SK-N-SH treated with all-trans-retinoic acid at 6 μM for 48 hours (cell line): ENCODE measurements around the gene SRD5A3.

Source experiments
- ATAC-seq: fragments of 200-7000 bp; cut with Tn5 transposase; 3 replicates; pipeline ENCODE4 v1.9.1; 2020; ENCODE audit warnings: mild to moderate bottlenecking, moderate library complexity
- ARNTL ChIP-seq: fragments of 450-650 bp; formaldehyde crosslinking; IDR thresholded peaks from 2 replicates; pipeline ENCODE4 v1.5.0; 2020; ENCODE audit warnings: low read depth, mild to moderate bottlenecking, moderate library complexity, borderline replicate concordance
- BACH2 ChIP-seq: fragments of 250-450 bp; sonication (Bioruptor Pico); IDR thresholded peaks from 2 replicates; pipeline ENCODE4 v1.9.0; 2021; ENCODE audit warnings: mild to moderate bottlenecking, borderline replicate concordance
- CREB5 ChIP-seq: fragments of 250-450 bp; sonication (Bioruptor Pico); IDR thresholded peaks from 2 replicates; pipeline ENCODE4 v1.5.1; 2020; ENCODE audit warnings: low read depth, mild to moderate bottlenecking, moderate library complexity
- CSDC2 ChIP-seq: fragments of 250-450 bp; sonication (Bioruptor Pico); IDR thresholded peaks from 2 replicates; pipeline ENCODE4 v1.5.0; 2020; ENCODE audit warnings: mild to moderate bottlenecking, moderate library complexity
- CSRNP3 ChIP-seq: fragments of 250-450 bp; sonication (Bioruptor Pico); IDR thresholded peaks from 2 replicates; pipeline ENCODE4 v1.5.1; 2021; ENCODE audit warnings: mild to moderate bottlenecking, moderate library complexity
- ESRRG ChIP-seq: fragments of 250-450 bp; sonication (Bioruptor Pico); IDR thresholded peaks from 2 replicates; pipeline ENCODE4 v1.6.1; 2021; ENCODE audit warnings: mild to moderate bottlenecking
- GLIS3 ChIP-seq: fragments of 250-450 bp; sonication (Bioruptor Pico); IDR thresholded peaks from 2 replicates; pipeline ENCODE4 v1.5.0; 2020; ENCODE audit warnings: mild to moderate bottlenecking, moderate library complexity
- ISL1 ChIP-seq: fragments of 250-450 bp; sonication (Bioruptor Pico); IDR thresholded peaks from 2 replicates; pipeline ENCODE4 v2.1.2; 2022; ENCODE audit warnings: mild to moderate bottlenecking, moderate library complexity
- OSR1 ChIP-seq: fragments of 250-450 bp; sonication (Bioruptor Pico); IDR thresholded peaks from 2 replicates; pipeline ENCODE4 v1.8.0; 2022; ENCODE audit warnings: moderate library complexity, mild to moderate bottlenecking, inconsistent platforms
- PATZ1 ChIP-seq: fragments of 250-450 bp; sonication (Bioruptor Pico); IDR thresholded peaks from 2 replicates; pipeline ENCODE4 v1.8.0; 2020; ENCODE audit warnings: mild to moderate bottlenecking, moderate library complexity, borderline replicate concordance
- POU6F1 ChIP-seq: fragments of 250-450 bp; sonication (Bioruptor Pico); IDR thresholded peaks from 2 replicates; pipeline ENCODE4 v1.8.0; 2021; ENCODE audit warnings: low read depth, mild to moderate bottlenecking, moderate library complexity, borderline replicate concordance
- PPARA ChIP-seq: fragments of 250-450 bp; sonication (Bioruptor Pico); IDR thresholded peaks from 2 replicates; pipeline ENCODE4 v1.5.0; 2020; ENCODE audit warnings: mild to moderate bottlenecking, borderline replicate concordance
- RARB ChIP-seq: fragments of 250-450 bp; sonication (Bioruptor Pico); IDR thresholded peaks from 2 replicates; pipeline ENCODE4 v1.8.0; 2021; ENCODE audit warnings: mild to moderate bottlenecking, moderate library complexity
- SNAI2 ChIP-seq: fragments of 250-450 bp; sonication (Bioruptor Pico); IDR thresholded peaks from 2 replicates; pipeline ENCODE4 v1.5.0; 2020; ENCODE audit warnings: mild to moderate bottlenecking, moderate library complexity
- TCF4 ChIP-seq: fragments of 250-450 bp; sonication (Bioruptor Pico); IDR thresholded peaks from 2 replicates; pipeline ENCODE4 v1.8.0; 2021; ENCODE audit warnings: mild to moderate bottlenecking, moderate library complexity, borderline replicate concordance
- TOX ChIP-seq: fragments of 250-450 bp; sonication (Bioruptor Pico); IDR thresholded peaks from 2 replicates; pipeline ENCODE4 v1.8.0; 2021; ENCODE audit warnings: mild to moderate bottlenecking, moderate library complexity, borderline replicate concordance
- ZC3H10 ChIP-seq: fragments of 250-450 bp; sonication (Bioruptor Pico); IDR thresholded peaks from 2 replicates; pipeline ENCODE4 v1.5.1; 2021; ENCODE audit warnings: mild to moderate bottlenecking, moderate library complexity
- ZFP3 ChIP-seq: fragments of 250-450 bp; sonication (Bioruptor Pico); IDR thresholded peaks from 2 replicates; pipeline ENCODE4 v1.5.0; 2020; ENCODE audit warnings: mild to moderate bottlenecking, moderate library complexity
- ZFP30 ChIP-seq: fragments of 450-650 bp; formaldehyde crosslinking; IDR thresholded peaks from 2 replicates; pipeline ENCODE4 v1.5.0; 2022; ENCODE audit warnings: mild to moderate bottlenecking, moderate library complexity
- ZNF565 ChIP-seq: fragments of 450-650 bp; formaldehyde crosslinking; conservative IDR thresholded peaks from 2 replicates; pipeline ENCODE4 v1.5.0; 2020; ENCODE audit warnings: low read depth, mild to moderate bottlenecking, moderate library complexity
- ZNF70 ChIP-seq: fragments of 450-650 bp; formaldehyde crosslinking; IDR thresholded peaks from 2 replicates; pipeline ENCODE4 v1.5.0; 2020; ENCODE audit warnings: mild to moderate bottlenecking, moderate library complexity
- ZNF8 ChIP-seq: fragments of 450-650 bp; formaldehyde crosslinking; IDR thresholded peaks from 2 replicates; pipeline ENCODE4 v1.5.0; 2020; ENCODE audit warnings: mild to moderate bottlenecking, moderate library complexity
- TF ChIP-seq, protein P1 (sequence below): fragments of 250-450 bp; sonication (Bioruptor Pico); IDR thresholded peaks from 2 replicates; pipeline ENCODE4 v1.5.0; 2020; ENCODE audit warnings: mild to moderate bottlenecking, moderate library complexity

Gene SRD5A3

DNA sequence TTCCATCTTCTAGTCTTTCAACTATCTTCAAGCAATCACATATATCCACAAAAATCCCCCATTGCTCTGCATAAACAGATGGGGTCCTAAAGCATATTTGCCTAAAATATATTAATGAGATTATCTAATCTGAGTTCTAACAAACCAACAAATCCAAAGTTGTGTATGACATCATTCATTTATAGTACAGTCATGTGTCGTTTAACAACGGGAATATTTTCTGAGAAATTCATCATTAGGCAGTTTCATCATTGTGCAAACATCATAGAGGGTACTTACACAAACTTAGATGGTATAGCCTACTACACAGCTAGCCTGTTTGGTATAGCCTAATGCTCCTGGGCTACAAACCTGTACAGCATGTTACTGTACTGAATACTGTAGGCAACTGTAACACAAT, 38.0 kb upstream of the SRD5A3 start:
- ATAC-seq: no peak

DNA sequence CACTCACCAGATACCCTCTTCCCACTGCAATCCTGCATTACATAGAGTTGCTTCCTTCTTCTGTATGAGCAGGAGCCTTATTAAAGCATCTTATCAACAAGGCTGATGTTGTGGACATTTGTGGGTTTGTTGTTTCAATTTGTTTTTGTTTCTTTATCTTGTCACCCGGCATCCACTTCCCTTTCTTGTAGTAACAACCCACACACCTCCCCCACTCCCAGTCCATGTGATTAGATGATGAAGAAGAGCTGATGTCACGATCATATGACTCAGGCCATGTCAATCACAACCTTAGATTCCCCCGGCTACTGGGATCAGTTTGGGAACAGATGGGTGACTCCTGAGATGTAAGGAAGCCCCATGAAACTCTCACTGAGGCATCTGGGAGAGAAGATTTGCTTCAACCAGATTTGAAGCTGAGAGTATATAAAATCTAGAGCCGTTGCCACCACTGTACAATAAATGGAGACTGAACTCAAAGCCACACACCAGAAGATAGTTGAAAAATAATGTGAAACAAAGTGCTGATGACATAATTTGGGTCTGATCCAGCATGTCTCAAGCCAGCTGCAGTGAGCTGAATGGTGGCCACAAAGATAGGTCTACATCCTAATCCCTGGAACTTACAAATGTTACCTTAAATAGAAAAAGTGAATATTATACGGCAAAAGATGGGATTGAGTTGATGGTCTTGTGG, 34.1 kb upstream of the SRD5A3 start:
- ATAC-seq: no peak
- TF ChIP-seq CSDC2 (CRISPR knock-in tag) (no peak), TOX (CRISPR knock-in tag) (no peak), POU6F1 (no peak), BACH2 (no peak), ARNTL (no peak), ESRRG (CRISPR knock-in tag) (no peak), TCF4 (no peak), ISL1 (CRISPR knock-in tag) (no peak), ZNF565 (no peak), GLIS3 (no peak), SNAI2 (CRISPR knock-in tag) (no peak), CREB5 (no peak), ZFP30 (CRISPR knock-in tag) (no peak), PATZ1 (no peak)

More for the DNA sequence above, 38.0 kb upstream of the SRD5A3 start:
- TF ChIP-seq ZC3H10 (CRISPR knock-in tag) (no peak), ZFP30 (CRISPR knock-in tag) (no peak), CSRNP3 (CRISPR knock-in tag) (no peak), ZNF565 (no peak), TOX (CRISPR knock-in tag) (no peak), ZFP3 (no peak), TCF4 (no peak), RARB (no peak), CREB5 (no peak), ZNF8 (CRISPR knock-in tag) (no peak), SNAI2 (CRISPR knock-in tag) (no peak), ZNF70 (no peak), ESRRG (CRISPR knock-in tag) (no peak), CSDC2 (CRISPR knock-in tag) (no peak), PPARA (no peak), POU6F1 (no peak), OSR1 (CRISPR knock-in tag) (no peak)
- TF ChIP-seq, protein P1, sequence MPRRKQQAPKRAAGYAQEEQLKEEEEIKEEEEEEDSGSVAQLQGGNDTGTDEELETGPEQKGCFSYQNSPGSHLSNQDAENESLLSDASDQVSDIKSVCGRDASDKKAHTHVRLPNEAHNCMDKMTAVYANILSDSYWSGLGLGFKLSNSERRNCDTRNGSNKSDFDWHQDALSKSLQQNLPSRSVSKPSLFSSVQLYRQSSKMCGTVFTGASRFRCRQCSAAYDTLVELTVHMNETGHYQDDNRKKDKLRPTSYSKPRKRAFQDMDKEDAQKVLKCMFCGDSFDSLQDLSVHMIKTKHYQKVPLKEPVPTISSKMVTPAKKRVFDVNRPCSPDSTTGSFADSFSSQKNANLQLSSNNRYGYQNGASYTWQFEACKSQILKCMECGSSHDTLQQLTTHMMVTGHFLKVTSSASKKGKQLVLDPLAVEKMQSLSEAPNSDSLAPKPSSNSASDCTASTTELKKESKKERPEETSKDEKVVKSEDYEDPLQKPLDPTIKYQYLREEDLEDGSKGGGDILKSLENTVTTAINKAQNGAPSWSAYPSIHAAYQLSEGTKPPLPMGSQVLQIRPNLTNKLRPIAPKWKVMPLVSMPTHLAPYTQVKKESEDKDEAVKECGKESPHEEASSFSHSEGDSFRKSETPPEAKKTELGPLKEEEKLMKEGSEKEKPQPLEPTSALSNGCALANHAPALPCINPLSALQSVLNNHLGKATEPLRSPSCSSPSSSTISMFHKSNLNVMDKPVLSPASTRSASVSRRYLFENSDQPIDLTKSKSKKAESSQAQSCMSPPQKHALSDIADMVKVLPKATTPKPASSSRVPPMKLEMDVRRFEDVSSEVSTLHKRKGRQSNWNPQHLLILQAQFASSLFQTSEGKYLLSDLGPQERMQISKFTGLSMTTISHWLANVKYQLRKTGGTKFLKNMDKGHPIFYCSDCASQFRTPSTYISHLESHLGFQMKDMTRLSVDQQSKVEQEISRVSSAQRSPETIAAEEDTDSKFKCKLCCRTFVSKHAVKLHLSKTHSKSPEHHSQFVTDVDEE: no peak
- TF ChIP-seq, all 23 proteins: peak for 0
